HEK293 (cell line): Measurements from ENCODE around the gene GALNT1.

Source experiments
- CTCF ChIA-PET: fragments of 350-600 bp; formaldehyde crosslinking; extraction: SDS; loops from one replicate; lab custom pipeline; 2021; ENCODE audit warnings: antibody characterized with exemption; lab: Yijun Ruan, JAX
- POLR2A ChIA-PET: fragments of 300-600 bp; formaldehyde crosslinking; extraction: SDS; loops from one replicate; lab custom pipeline; 2020; ENCODE audit warnings: antibody characterized with exemption, inconsistent platforms; lab: Yijun Ruan, JAX
- H3K27ac ChIP-seq: fragments of 200-500 bp; sonication (Bioruptor generic); 2 replicates; pipeline ENCODE4 v1.5.1; 2014; ENCODE audit warnings: low read depth, low read length, control low read depth, inconsistent platforms; ENCODE audit errors: extremely low read depth
- H3K36me3 ChIP-seq, 2 experiments: fragments of 200-500 bp in 1 of 2; sonication (Bioruptor generic) in 1 of 2; 1 replicate in 1 of 2; 2 replicates in 1 of 2; pipeline ENCODE4 v1.5.1; 2014 to 2017; ENCODE audit warnings: inconsistent platforms in 2 of 2, low read length in 2 of 2; ENCODE audit not compliant: control insufficient read depth in 2 of 2, insufficient read depth in 1 of 2
- H3K4me1 ChIP-seq: fragments of 200-500 bp; sonication (Bioruptor generic); 2 replicates; pipeline ENCODE4 v1.5.1; 2014; ENCODE audit warnings: mild to moderate bottlenecking, low read length, inconsistent platforms; ENCODE audit not compliant: control insufficient read depth, insufficient read depth
- H3K4me3 ChIP-seq: 2 replicates; pipeline ENCODE4 v1.5.1; 2011; ENCODE audit warnings: low read depth, mild to moderate bottlenecking, control low read depth, low read length, moderate library complexity
- H3K9me3 ChIP-seq: fragments of 200-500 bp; sonication (Bioruptor generic); 2 replicates; pipeline ENCODE4 v1.5.1; 2014; ENCODE audit warnings: low read depth, low read length, inconsistent platforms; ENCODE audit not compliant: control insufficient read depth, insufficient read depth
- PRDM4 ChIP-seq: fragments of 450-650 bp; formaldehyde crosslinking; IDR thresholded peaks from 2 replicates; pipeline ENCODE4 v1.5.1; 2017; ENCODE audit warnings: missing biosample characterization, missing genetic modification characterization
- SP7 ChIP-seq: fragments of 450-650 bp; formaldehyde crosslinking; IDR thresholded peaks from 2 replicates; pipeline ENCODE4 v1.5.1; 2016; ENCODE audit warnings: missing biosample characterization, missing genetic modification characterization
- ZBTB49 ChIP-seq: fragments of 450-650 bp; formaldehyde crosslinking; IDR thresholded peaks from 2 replicates; pipeline ENCODE4 v1.5.1; 2016; ENCODE audit warnings: missing biosample characterization, missing genetic modification characterization, low read depth
- ZBTB7A ChIP-seq: fragments of 450-650 bp; formaldehyde crosslinking; IDR thresholded peaks from 2 replicates; pipeline ENCODE4 v1.5.1; 2016; ENCODE audit warnings: low read depth, missing biosample characterization, missing genetic modification characterization
- ZNF157 ChIP-seq: fragments of 450-650 bp; formaldehyde crosslinking; IDR thresholded peaks from 2 replicates; pipeline ENCODE4 v1.5.1; 2016; ENCODE audit warnings: missing biosample characterization, missing genetic modification characterization
- ZNF16 ChIP-seq: fragments of 450-650 bp; formaldehyde crosslinking; IDR thresholded peaks from 2 replicates; pipeline ENCODE4 v1.5.1; 2016; ENCODE audit warnings: low read depth, missing biosample characterization, missing genetic modification characterization
- ZNF26 ChIP-seq: fragments of 450-650 bp; formaldehyde crosslinking; IDR thresholded peaks from 2 replicates; pipeline ENCODE4 v1.5.1; 2016; ENCODE audit warnings: missing biosample characterization, missing genetic modification characterization
- ZNF266 ChIP-seq: fragments of 450-650 bp; formaldehyde crosslinking; IDR thresholded peaks from 2 replicates; pipeline ENCODE4 v1.5.1; 2016; ENCODE audit warnings: missing biosample characterization, missing genetic modification characterization, low read depth
- ZNF354C ChIP-seq: fragments of 450-650 bp; formaldehyde crosslinking; IDR thresholded peaks from 2 replicates; pipeline ENCODE4 v1.5.1; 2016; ENCODE audit warnings: missing biosample characterization, missing genetic modification characterization, low read depth, borderline replicate concordance
- ZNF501 ChIP-seq: fragments of 450-650 bp; formaldehyde crosslinking; IDR thresholded peaks from 2 replicates; pipeline ENCODE4 v1.5.1; 2016; ENCODE audit warnings: missing biosample characterization, missing genetic modification characterization
- ZNF521 ChIP-seq: fragments of 450-650 bp; formaldehyde crosslinking; IDR thresholded peaks from 2 replicates; pipeline ENCODE4 v1.5.1; 2017; ENCODE audit warnings: missing biosample characterization, mild to moderate bottlenecking, missing genetic modification characterization
- ZNF658 ChIP-seq: fragments of 450-650 bp; formaldehyde crosslinking; IDR thresholded peaks from 2 replicates; pipeline ENCODE4; 2016; ENCODE audit warnings: missing biosample characterization, missing genetic modification characterization
- ZNF670 ChIP-seq: fragments of 450-650 bp; formaldehyde crosslinking; IDR thresholded peaks from 2 replicates; pipeline ENCODE4 v1.5.1; 2016; ENCODE audit warnings: missing biosample characterization, missing genetic modification characterization, low read depth
- ZNF776 ChIP-seq: fragments of 450-650 bp; formaldehyde crosslinking; IDR thresholded peaks from 2 replicates; pipeline ENCODE4 v1.5.0; 2017; ENCODE audit warnings: missing biosample characterization, missing genetic modification characterization, borderline replicate concordance
- ZSCAN30 ChIP-seq: fragments of 450-650 bp; IDR thresholded peaks from 2 replicates; pipeline ENCODE4 v1.5.1; 2018; ENCODE audit warnings: missing biosample characterization, mild to moderate bottlenecking, missing genetic modification characterization, moderate library complexity
- ZXDB ChIP-seq: fragments of 450-650 bp; formaldehyde crosslinking; IDR thresholded peaks from 2 replicates; pipeline ENCODE4 v1.5.1; 2016; ENCODE audit warnings: missing biosample characterization, missing genetic modification characterization

Gene GALNT1

GRCh38 chr18:35714539-35714938, 133.0 kb downstream of the GALNT1 start:
- POLR2A ChIA-PET, result interaction anchor here (0.6 kb wide), 1 partner anchor 17 kb away, joined by 5 read pairs; no protein-coding TSS in a partner anchor
- no peaks in the 10 kb centered on the region for H3K4me1 ChIP-seq

GRCh38 chr18:35715139-35715538, 133.6 kb downstream of the GALNT1 start:
- ChIA-PET POLR2A (no interaction called here), CTCF (no interaction called here)
- no peaks in the 10 kb centered on the region for H3K9me3 ChIP-seq
- H3K4me1 ChIP-seq, result no peaks in the 10 kb centered on the region
- H3K36me3 ChIP-seq, result peaks cover 0 to 8% of the 10 kb centered on the region in 2 experiments; a peak in 1 of 3 replicates
- H3K27ac ChIP-seq, result no peak overlapping the region
- TF ChIP-seq ZNF266 (tag by site-specific recombination) (no peak), PRDM4 (no peak), ZNF658 (no peak), ZNF16 (tag by site-specific recombination) (no peak), SP7 (tag by site-specific recombination) (no peak), ZNF776 (tag by site-specific recombination) (no peak), ZNF26 (no peak), ZNF670 (tag by site-specific recombination) (no peak), ZBTB7A (tag by site-specific recombination) (no peak), ZNF157 (tag by site-specific recombination) (no peak)
- no peak overlapping the region for H3K4me3 ChIP-seq

More at GRCh38 chr18:35714539-35714938, 133.0 kb downstream of the GALNT1 start:
- TF ChIP-seq ZSCAN30 (tag by site-specific recombination) (no peak), ZNF521 (tag by site-specific recombination) (no peak), ZNF354C (tag by site-specific recombination) (no peak), ZBTB49 (tag by site-specific recombination) (no peak), ZNF501 (tag by site-specific recombination) (no peak), ZXDB (no peak)
- CTCF ChIA-PET, result interaction anchor here (0.7 to 0.8 kb wide), 2 partner anchors 42 to 90 kb away, joined by 3 read pairs; no protein-coding TSS in a partner anchor
- H3K4me3 ChIP-seq, result no peak overlapping the region
- H3K9me3 ChIP-seq, result no peaks in the 10 kb centered on the region
- H3K36me3 ChIP-seq, result peaks cover 0 to 11% of the 10 kb centered on the region in 2 experiments; a peak in 1 of 3 replicates
- H3K27ac ChIP-seq, result no peak overlapping the region
